Panc1 (cell line): ENCODE data around the gene MYL12A. TPM values are rescaled to one million over a fixed set of nuclear protein-coding genes. Genes with fewer than 3 reads are reported as not detected.

Experiments used
- ATAC-seq: fragments of 200-7000 bp; cut with Tn5 transposase; 2 replicates; pipeline ENCODE4 v1.9.1; 2020; ENCODE audit warnings: mild to moderate bottlenecking, moderate library complexity
- BruUV-seq: library from RNA; stranded (reverse); fragments of 400-500 nt; replicated peaks from 2 replicates; lab custom pipeline; 2021; lab: Mats Ljungman, UMichigan
- CTCF ChIA-PET: fragments of 300-600 bp; sonication (Branson Sonifier 250); formaldehyde crosslinking; loops from one replicate; lab custom pipeline; 2022; ENCODE audit warnings: antibody characterized with exemption; lab: Charles Lee
- POLR2A ChIA-PET: fragments of 300-600 bp; sonication (Branson Sonifier 250); formaldehyde crosslinking; loops from one replicate; lab custom pipeline; 2022; ENCODE audit warnings: antibody characterized with exemption; lab: Charles Lee
- DNase-seq: peaks from one replicate; pipeline ENCODE4 v3.0.0-alpha.2; 2010; ENCODE audit warnings: low read depth, low spot score
- H3K27ac ChIP-seq: 2 replicates; pipeline ENCODE4 v1.5.1; 2011; ENCODE audit warnings: mild to moderate bottlenecking, low read length, inconsistent platforms
- H3K27me3 ChIP-seq: fragments of 200-500 bp; sonication (Bioruptor generic); 2 replicates; pipeline ENCODE4 v1.6.0; 2014; ENCODE audit warnings: low read length, inconsistent platforms; ENCODE audit not compliant: control insufficient read depth, insufficient read depth
- H3K36me3 ChIP-seq: fragments of 200-500 bp; sonication (Bioruptor generic); 2 replicates; pipeline ENCODE4 v1.5.1; 2014; ENCODE audit warnings: inconsistent platforms, mild to moderate bottlenecking, low read length, moderate library complexity; ENCODE audit not compliant: control insufficient read depth, insufficient read depth
- H3K4me1 ChIP-seq: 2 replicates; pipeline ENCODE4 v1.5.1; 2011; ENCODE audit warnings: inconsistent platforms, mild to moderate bottlenecking, low read length, moderate library complexity; ENCODE audit not compliant: control insufficient read depth, insufficient read depth
- H3K4me3 ChIP-seq, 2 experiments: 2 replicates each; pipeline ENCODE4 v1.5.1; 2011 to 2012; ENCODE audit warnings: low read depth in 2 of 2, low read length in 2 of 2, mild to moderate bottlenecking in 2 of 2, inconsistent platforms in 1 of 2, moderate library complexity in 1 of 2
- H3K9me3 ChIP-seq: fragments of 200-500 bp; sonication (Bioruptor generic); 2 replicates; pipeline ENCODE4 v1.5.1; 2014; ENCODE audit warnings: low read depth, mild to moderate bottlenecking, inconsistent platforms, low read length, moderate library complexity; ENCODE audit not compliant: control insufficient read depth, insufficient read depth
- POLR2AphosphoS5 ChIP-seq: IDR thresholded peaks from 2 replicates; pipeline ENCODE4 v1.6.1; 2012; ENCODE audit warnings: mild to moderate bottlenecking, low read depth, low read length, moderate library complexity
- SIN3A ChIP-seq: IDR thresholded peaks from 2 replicates; pipeline ENCODE4 v1.6.1; 2012; ENCODE audit warnings: low read depth, mild to moderate bottlenecking, low read length, moderate library complexity, borderline replicate concordance; ENCODE audit not compliant: insufficient read depth
- TCF7L2 ChIP-seq: IDR thresholded peaks from 2 replicates; pipeline ENCODE4 v1.6.1; 2011; ENCODE audit warnings: mild to moderate bottlenecking, low read depth, low read length, inconsistent platforms
- in situ Hi-C: cut with HindIII; loops from 2 replicates; pipeline ENCODE4 v1.10.0; 2016; ENCODE audit warnings: low sequenced_read_pairs, low pct_unique_long_range_greater_than_20kb
- intact Hi-C: fragments of 100-400 bp; cut with micrococcal nuclease; formaldehyde crosslinking; loops from one replicate; pipeline ENCODE4 v1.10.0; 2022; ENCODE audit not compliant: unreplicated experiment
- total RNA-seq: library from RNA; stranded (reverse); gene quantifications from one replicate; pipeline ENCODE4 v1.2.1, GENCODE V29; 2021; ENCODE audit not compliant: unreplicated experiment
- TF ChIP-seq, protein P1 (sequence below), 2 experiments: IDR thresholded peaks; 2 replicates each; pipeline ENCODE4 v1.6.1; 2011 to 2012; ENCODE audit warnings: low read depth in 2 of 2, control low read depth in 1 of 2, low read length in 1 of 2, mild to moderate bottlenecking in 1 of 2, moderate library complexity in 1 of 2; ENCODE audit not compliant: insufficient read depth in 1 of 2
- TF ChIP-seq, protein P2 (sequence below): fragments of 450-650 bp; IDR thresholded peaks from 2 replicates; pipeline ENCODE4 v1.5.1; 2017; ENCODE audit warnings: mild to moderate bottlenecking

Gene MYL12A
- total RNA-seq, 1 experiment from 2014 or later = 489 TPM

DNA sequence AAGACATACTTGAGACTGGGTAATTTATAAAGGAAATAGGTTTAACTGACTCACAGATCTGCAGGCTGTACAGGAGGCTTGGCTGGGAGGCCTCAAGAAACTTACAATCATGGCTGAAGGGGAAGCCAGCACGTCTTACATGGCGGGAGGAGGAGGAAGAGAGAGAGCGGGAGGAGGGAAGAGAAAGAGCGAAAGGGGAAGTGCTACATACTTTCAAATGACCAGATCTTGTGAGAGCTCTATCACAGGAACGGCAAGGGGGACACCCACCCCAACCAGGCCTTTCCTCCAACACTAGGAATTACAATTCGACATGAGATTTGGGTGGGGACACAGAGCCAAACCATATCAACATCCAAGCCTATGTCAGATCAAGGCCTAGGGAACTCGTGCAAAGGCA, 38.6 kb downstream of the MYL12A start:
- TF ChIP-seq, protein P1, sequence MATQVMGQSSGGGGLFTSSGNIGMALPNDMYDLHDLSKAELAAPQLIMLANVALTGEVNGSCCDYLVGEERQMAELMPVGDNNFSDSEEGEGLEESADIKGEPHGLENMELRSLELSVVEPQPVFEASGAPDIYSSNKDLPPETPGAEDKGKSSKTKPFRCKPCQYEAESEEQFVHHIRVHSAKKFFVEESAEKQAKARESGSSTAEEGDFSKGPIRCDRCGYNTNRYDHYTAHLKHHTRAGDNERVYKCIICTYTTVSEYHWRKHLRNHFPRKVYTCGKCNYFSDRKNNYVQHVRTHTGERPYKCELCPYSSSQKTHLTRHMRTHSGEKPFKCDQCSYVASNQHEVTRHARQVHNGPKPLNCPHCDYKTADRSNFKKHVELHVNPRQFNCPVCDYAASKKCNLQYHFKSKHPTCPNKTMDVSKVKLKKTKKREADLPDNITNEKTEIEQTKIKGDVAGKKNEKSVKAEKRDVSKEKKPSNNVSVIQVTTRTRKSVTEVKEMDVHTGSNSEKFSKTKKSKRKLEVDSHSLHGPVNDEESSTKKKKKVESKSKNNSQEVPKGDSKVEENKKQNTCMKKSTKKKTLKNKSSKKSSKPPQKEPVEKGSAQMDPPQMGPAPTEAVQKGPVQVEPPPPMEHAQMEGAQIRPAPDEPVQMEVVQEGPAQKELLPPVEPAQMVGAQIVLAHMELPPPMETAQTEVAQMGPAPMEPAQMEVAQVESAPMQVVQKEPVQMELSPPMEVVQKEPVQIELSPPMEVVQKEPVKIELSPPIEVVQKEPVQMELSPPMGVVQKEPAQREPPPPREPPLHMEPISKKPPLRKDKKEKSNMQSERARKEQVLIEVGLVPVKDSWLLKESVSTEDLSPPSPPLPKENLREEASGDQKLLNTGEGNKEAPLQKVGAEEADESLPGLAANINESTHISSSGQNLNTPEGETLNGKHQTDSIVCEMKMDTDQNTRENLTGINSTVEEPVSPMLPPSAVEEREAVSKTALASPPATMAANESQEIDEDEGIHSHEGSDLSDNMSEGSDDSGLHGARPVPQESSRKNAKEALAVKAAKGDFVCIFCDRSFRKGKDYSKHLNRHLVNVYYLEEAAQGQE (IDR thresholded peaks at IDR 0.05; ENCODE audit: insufficient read depth in 1 of 2, low read depth in 2 of 2, low read length in 1 of 2) = no peak
- TF ChIP-seq TCF7L2 (no peak), SIN3A (no peak), POLR2AphosphoS5 (no peak)
- TF ChIP-seq, protein P2, sequence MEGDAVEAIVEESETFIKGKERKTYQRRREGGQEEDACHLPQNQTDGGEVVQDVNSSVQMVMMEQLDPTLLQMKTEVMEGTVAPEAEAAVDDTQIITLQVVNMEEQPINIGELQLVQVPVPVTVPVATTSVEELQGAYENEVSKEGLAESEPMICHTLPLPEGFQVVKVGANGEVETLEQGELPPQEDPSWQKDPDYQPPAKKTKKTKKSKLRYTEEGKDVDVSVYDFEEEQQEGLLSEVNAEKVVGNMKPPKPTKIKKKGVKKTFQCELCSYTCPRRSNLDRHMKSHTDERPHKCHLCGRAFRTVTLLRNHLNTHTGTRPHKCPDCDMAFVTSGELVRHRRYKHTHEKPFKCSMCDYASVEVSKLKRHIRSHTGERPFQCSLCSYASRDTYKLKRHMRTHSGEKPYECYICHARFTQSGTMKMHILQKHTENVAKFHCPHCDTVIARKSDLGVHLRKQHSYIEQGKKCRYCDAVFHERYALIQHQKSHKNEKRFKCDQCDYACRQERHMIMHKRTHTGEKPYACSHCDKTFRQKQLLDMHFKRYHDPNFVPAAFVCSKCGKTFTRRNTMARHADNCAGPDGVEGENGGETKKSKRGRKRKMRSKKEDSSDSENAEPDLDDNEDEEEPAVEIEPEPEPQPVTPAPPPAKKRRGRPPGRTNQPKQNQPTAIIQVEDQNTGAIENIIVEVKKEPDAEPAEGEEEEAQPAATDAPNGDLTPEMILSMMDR = no peak
- peaks cover 38% of the 10 kb centered on the region for H3K4me1 ChIP-seq
- in situ Hi-C loops (no loop called here), intact Hi-C loops (no loop called here)
- ChIA-PET POLR2A (interaction anchor here (1.3 kb wide), 1 partner anchor 162 kb away, joined by 15 read pairs; no protein-coding TSS in a partner anchor), CTCF (no interaction called here)
- no TSS peak for BruUV-seq
- ATAC-seq (no peak), DNase-seq (no peak)
- H3K27me3 ChIP-seq = no peaks in the 10 kb centered on the region
- H3K4me3 ChIP-seq = no peak overlapping the region
- peaks cover 11% of the 10 kb centered on the region; the same call in 1 of the 2 replicates for H3K9me3 ChIP-seq
- H3K36me3 ChIP-seq = no peaks in the 10 kb centered on the region
- peak overlapping the region; percentile 100 for H3K27ac ChIP-seq

DNA sequence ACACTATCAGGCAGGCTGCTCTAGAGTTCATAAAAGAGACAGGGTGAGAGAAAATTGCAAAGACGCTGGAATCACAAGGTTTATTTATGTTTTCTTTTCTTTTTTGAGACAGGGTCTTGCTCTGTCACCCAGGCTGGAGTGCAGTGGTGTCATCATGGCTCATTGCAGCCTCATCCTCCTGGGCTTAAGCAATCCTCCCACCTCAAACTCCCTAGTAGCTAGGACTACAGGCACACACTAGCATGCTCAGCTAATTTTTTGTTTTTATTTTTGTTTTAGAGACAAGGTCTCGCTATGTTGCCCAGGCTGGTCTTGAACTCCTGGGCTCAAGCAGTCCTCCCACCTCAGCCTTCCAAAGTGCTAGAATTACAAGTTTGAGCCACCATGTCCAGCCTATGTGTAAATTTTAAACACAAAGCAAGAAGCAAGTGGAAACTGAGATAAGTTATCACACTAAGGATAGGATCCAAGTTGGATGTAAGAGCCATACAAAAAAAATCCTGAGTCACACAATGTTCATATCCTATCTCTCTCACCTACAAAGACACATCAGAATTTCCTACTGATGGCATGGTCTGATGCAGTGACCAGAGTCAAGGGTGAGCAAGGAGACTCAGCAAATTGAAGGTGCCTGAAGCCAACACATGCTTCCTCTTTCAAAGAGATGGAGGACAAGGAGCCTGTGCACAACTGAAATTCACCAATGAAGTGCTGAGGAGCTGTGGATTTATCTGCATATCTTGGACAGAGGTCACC, 45.8 kb downstream of the MYL12A start:
- CTCF ChIA-PET = no interaction called here
- peak overlapping the region; percentile 54; the same call in 1 of the 2 replicates for H3K27ac ChIP-seq
- in situ Hi-C loops = no loop called here
- H3K9me3 ChIP-seq = peaks cover 16% of the 10 kb centered on the region; the same call in 1 of the 2 replicates
- no peaks in the 10 kb centered on the region for H3K27me3 ChIP-seq
- H3K4me1 ChIP-seq = no peaks in the 10 kb centered on the region
- POLR2A ChIA-PET = no interaction called here
- TSS peak; percentile 50 for BruUV-seq
- DNase-seq (no peak), ATAC-seq (no peak)
- TF ChIP-seq SIN3A (no peak), POLR2AphosphoS5 (no peak), TCF7L2 (no peak)
- TF ChIP-seq, protein P1 (IDR thresholded peaks at IDR 0.05; ENCODE audit: insufficient read depth in 1 of 2, low read depth in 2 of 2, low read length in 1 of 2) = no peak
- TF ChIP-seq, protein P2 = no peak
- no peak overlapping the region for H3K4me3 ChIP-seq
- H3K36me3 ChIP-seq = no peaks in the 10 kb centered on the region
- intact Hi-C loops = no loop called here
